NB4 (cell line): ENCODE results near the gene CRYM.

Experiments
- CTCF ChIP-seq: IDR thresholded peaks from one replicate; pipeline ENCODE4 v1.5.1; 2012; ENCODE audit warnings: low read depth, low read length
- MAX ChIP-seq: IDR thresholded peaks from 2 replicates; pipeline ENCODE4 v1.6.1; 2011; ENCODE audit warnings: low read depth, low read length
- MYC ChIP-seq: IDR thresholded peaks from 2 replicates; pipeline ENCODE4 v1.6.1; 2011; ENCODE audit warnings: low read depth, low read length
- POLR2A ChIP-seq: IDR thresholded peaks from 2 replicates; pipeline ENCODE4 v1.6.1; 2011; ENCODE audit warnings: mild to moderate bottlenecking; ENCODE audit not compliant: insufficient read length; ENCODE audit errors: extremely low read depth

GRCh38 chr16:21253470-21253869, 24.6 kb downstream of the CRYM start:
- TF ChIP-seq CTCF = no peak
- TF ChIP-seq MAX = no peak
- TF ChIP-seq POLR2A = no peak
- TF ChIP-seq MYC = no peak
